Activated T-cell treated with anti-CD3 and anti-CD28 coated beads, Interleukin-2, amount 50 U/mL, for 48 hours (primary cell): ENCODE results near the gene GPR155.
"Not testable (repeated sequence)": the region's sequence is repeated elsewhere in the genome, so short reads cannot be mapped to it uniquely, and the experiment has no call there.

ENCODE experiments used
- DNase-seq, 2 experiments: peaks; one replicate each; pipeline ENCODE4 v3.0.0-alpha.2; 2020

The GPR155 gene

GRCh38 chr2:174438146-174438886, 48.5 kb downstream of the GPR155 start:
- DNase-seq: no peak

- DNase-seq: no peak
Measured at GRCh38 chr2:174436351-174436750, 50.5 kb downstream of the GPR155 start.

DNA sequence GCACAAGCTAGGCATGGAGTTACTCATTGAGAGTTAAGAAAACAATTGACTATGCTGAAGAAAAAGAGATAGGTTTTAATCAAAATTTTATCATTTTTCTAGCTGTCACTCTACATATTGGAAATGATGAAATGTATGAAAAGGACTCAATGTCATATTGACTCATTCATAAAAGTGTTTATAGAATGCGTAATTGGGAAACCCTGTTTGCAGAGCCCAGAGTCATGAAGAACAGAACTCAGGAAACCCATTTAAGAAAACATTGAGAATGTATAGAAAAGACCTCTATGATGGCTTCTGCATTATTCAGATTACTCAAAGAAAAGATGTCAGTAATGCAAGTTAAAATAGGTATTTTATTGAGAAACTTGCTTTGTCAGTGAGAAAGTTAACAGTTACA, 54.9 kb downstream of the GPR155 start:
- DNase-seq: no peak

- no peak for DNase-seq
Measured at GRCh38 chr2:174430066-174430465, 56.8 kb downstream of the GPR155 start.

DNA sequence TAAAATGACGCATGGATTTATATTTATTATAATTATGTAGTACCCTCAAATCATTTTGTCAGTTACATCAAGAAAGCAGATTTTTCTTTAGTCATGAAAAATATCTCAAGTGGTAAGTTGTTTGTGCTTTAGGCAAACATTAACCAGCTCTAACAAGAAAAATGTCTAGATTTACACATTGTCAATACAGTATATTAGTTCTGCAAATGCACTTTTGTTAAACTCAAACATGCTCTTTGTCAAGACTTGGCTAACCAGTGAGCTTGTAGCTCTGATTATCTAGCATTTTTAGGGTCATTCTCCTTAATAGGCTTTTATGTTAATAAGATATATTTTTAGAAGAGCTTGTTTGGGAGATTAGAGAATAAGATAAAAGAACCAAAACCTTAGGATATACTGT, 58.6 kb downstream of the GPR155 start:
- DNase-seq: no peak

GRCh38 chr2:174412256-174412655, 74.6 kb downstream of the GPR155 start:
- DNase-seq: no peak

DNA sequence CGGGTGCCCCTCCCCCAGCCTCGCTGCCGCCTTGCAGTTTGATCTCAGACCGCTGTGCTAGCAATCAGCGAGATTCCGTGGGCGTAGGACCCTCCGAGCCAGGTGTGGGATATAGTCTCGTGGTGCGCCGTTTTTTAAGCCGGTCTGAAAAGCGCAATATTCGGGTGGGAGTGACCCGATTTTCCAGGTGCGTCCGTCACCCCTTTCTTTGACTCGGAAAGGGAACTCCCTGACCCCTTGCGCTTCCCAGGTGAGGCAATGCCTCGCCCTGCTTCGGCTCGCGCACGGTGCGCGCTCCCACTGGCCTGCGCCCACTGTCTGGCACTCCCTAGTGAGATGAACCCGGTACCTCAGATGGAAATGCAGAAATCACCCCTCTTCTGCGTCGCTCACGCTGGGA, 76.8 kb downstream of the GPR155 start:
- not testable (repeated sequence) for DNase-seq

GRCh38 chr2:174403628-174404027, 83.2 kb downstream of the GPR155 start:
- no peak for DNase-seq

GRCh38 chr2:174400853-174401252, 86.0 kb downstream of the GPR155 start:
- no peak for DNase-seq

DNA sequence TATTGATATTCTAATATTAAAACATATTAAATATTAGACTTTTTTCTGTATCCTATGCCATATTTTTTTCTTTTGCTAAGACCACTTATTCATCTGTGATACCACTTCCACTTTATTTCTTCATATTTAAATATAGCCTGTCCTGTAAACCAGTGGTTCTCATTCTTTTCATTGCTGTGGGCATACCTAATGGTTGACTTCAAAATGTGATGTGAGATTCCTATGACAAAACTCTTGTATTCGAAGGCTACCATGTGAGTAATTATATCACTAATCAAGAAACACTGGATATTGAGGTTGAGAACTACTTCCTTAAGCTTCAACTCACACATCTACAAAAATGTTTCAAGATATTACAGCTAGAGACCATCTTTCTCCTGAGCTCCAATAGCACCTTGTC, 87.7 kb downstream of the GPR155 start:
- DNase-seq: no peak

DNA sequence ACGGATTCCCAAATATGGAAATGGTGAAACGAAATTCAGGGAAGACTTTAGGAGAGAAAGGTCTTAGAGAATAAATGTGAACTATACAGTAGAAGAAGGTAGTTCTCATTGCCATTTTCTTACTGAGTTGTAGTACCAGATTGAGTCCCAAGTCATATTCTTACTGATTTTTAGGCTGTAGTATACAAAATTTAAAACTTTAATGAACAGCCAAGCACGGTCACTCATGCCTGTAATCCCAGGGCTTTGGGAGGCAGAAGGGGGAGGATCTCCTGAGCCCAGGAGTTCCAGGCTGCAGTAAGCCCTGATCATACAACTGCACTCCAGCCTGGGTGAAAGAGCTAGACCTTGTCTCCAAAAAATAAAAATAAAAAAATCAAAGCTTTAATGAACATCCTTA, 89.1 kb downstream of the GPR155 start:
- no peak for DNase-seq

GRCh38 chr2:174395969-174396630, 90.7 kb downstream of the GPR155 start:
- peak in 1 of 2 experiments; percentile 25 for DNase-seq

DNA sequence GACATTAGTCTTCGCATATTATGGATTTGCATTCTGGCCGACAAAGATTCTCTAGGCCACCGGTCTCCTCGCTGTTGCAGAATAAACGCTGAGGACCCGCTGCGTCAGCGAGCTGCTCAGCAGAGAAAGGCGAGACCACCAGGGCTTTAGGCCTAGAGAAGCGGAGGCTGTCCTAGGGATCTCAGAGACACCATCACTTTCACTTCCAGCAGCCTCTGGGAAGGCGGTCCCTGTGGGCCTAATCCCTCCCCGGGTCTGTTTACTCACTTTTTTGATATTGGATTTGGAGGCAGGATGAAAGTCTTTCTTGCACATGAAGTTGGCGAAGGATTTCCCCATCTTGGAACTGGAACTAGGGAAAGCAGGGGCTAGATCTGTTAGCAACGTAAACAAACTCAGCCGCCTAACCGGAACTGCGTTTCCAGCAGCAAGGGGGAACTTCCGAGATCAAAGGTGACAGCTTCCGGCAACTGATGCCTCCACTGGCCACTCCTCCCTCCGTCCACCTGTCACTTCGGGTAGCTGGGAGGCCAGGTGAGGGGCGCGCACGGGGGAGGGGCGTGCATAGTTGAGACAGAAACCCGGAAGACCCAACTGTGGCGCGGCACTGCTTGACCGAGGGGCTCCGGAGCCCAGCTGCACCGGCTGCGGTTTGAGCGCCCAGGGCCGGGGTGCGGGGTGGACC, 91.4 kb downstream of the GPR155 start, which contains the start of gene SCRN3:
Gene SCRN3 (plus strand): TSS at position 447 of the 685 bp plus-strand sequence. CDS start 2,554 bp downstream, outside the sequence.
- DNase-seq: peak; percentile 74 to 81

GRCh38 chr2:174392706-174393105, 94.1 kb downstream of the GPR155 start:
- DNase-seq: no peak

- not testable (repeated sequence) for DNase-seq
Measured at GRCh38 chr2:174390303-174390702, 96.5 kb downstream of the GPR155 start.

DNA sequence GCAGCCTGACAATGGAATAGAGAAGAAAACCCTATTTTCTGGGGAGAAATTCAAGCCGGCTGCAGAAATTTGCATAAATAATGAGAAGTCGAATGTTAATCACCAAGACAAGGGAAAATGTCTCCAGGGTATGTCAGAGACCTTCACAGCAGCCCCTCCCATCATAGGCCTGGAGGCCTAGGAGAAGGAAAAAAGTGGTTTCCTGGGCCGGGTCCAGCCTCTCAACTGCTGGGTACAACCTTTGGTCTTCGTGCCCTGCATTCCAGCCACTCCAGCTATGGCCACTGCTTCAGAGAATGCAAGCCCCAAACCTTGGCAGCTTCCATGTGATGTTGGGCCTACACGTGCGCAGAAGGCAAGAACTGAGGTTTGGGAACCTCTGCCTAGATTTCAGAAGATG, 97.3 kb downstream of the GPR155 start:
- no peak for DNase-seq

- not testable (repeated sequence) for DNase-seq
Measured at GRCh38 chr2:174388706-174389105, 98.1 kb downstream of the GPR155 start.

- DNase-seq: no peak
Measured at GRCh38 chr2:174385201-174385600, 101.6 kb downstream of the GPR155 start.

DNA sequence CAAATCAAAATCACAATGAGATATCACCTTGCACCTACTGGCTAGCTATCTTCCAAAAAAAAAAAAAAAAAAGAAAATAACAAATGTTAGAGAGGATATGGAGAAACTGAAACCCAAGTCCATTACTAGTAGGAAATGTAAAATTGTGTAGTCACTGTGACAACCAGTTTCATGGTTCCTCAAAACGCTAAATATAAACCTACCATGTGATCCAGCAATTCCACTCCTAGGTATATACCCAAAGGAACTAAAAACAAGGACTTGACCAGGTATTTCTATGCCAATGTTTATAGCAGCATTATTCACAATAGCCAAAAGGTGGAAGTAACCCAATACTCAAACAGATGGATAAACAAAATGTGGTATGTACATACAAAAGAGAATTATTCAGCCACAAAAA, 103.0 kb downstream of the GPR155 start:
- DNase-seq: no peak
